Inflammatory macrophage treated with lipopolysaccharide for 4 hours (primary cell): ENCODE data around the gene SLAMF1.

Source experiments
- DNase-seq: peaks from one replicate; pipeline ENCODE4 v3.0.0-alpha.2; 2020

Gene SLAMF1

DNA sequence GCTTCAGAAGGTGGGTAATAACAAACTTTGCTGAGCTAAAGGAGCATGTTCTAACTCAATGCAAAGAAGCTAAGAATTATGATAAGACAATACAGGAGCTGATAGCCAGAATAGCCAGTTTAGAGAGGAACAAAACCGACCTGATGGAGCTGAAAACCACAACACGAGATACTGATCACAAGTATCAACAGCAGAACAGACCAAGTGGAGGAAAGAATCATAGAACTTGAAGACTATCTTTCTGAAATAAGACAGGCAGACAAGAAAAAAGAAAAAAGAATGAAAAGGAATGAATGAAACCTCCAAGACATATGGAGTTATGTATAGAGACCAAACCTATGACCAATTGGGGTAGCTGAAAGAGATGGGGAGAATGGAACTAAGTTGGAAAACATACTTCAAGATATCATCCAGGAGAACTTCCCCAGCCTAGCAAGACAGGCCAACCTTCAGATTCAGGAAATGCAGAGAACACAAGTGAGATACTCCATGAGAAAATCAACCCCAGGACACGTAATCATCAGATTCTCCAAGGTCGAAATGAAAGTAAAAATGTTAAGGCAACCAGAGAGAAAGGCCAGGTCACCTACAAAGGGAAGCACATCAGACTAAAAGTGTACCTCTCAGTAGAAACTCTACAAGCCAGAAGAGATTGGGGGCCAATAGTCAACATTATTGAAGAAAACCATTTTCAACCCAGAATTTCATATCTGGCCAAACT is 88.0 kb downstream of the SLAMF1 start:
- DNase-seq: no peak
